Lower lobe of right lung (tissue), 2 donors: ENCODE results near the gene CSGALNACT2. TPM values are rescaled to one million over a fixed set of nuclear protein-coding genes. Genes with fewer than 3 reads are reported as not detected.

Experiments
- ATAC-seq, 2 donors: fragments of 200-7000 bp; cut with Tn5 transposase; one replicate each; pipeline ENCODE4 v1.9.1; 2020 to 2022; ENCODE audit warnings: mild to moderate bottlenecking in 2 of 2, moderate library complexity in 2 of 2
- DNase-seq: peaks from one replicate; pipeline ENCODE4 v3.0.0-alpha.2; 2020
- H3K27ac ChIP-seq: fragments of 200-600 bp; one replicate; pipeline ENCODE4 v1.8.0; 2022
- H3K27me3 ChIP-seq: fragments of 200-600 bp; one replicate; pipeline ENCODE4 v1.8.0; 2022; ENCODE audit warnings: low read depth
- H3K36me3 ChIP-seq: fragments of 200-600 bp; one replicate; pipeline ENCODE4 v1.8.0; 2022; ENCODE audit warnings: mild to moderate bottlenecking
- H3K4me1 ChIP-seq: fragments of 200-600 bp; one replicate; pipeline ENCODE4 v1.8.0; 2022
- H3K4me3 ChIP-seq: fragments of 200-600 bp; one replicate; pipeline ENCODE4 v1.8.0; 2022; ENCODE audit warnings: mild to moderate bottlenecking
- H3K9me3 ChIP-seq: fragments of 200-600 bp; one replicate; pipeline ENCODE4 v1.8.0; 2022
- CTCF ChIP-seq: fragments of 200-600 bp; IDR thresholded peaks from one replicate; pipeline ENCODE4 v1.8.0; 2022; ENCODE audit warnings: antibody characterized with exemption, mild to moderate bottlenecking
- intact Hi-C: fragments of 100-400 bp; cut with DNase I; formaldehyde crosslinking; loops from one replicate; pipeline ENCODE4 v1.11.0; 2022
- total RNA-seq: library from RNA; stranded (reverse); fragmentation: NEBNext Ultra II Directional; extraction: Animal tissue kit (Norgen Biotek cat#: 25700); gene quantifications from one replicate; pipeline ENCODE4 v1.2.1, GENCODE V29; 2021
- donor health status: DM: no; HTN: yes; CAD: no; lungs with severe emphysema.

The CSGALNACT2 gene
- total RNA-seq, 1 donor from 2014 or later = 36.4 TPM

- Histone ChIP-seq H3K9me3 (no peaks in the 10 kb centered on the region), H3K4me1 (peaks cover 35% of the 10 kb centered on the region), H3K27ac (no peak overlapping the region), H3K4me3 (no peak overlapping the region), H3K36me3 (peaks cover 24% of the 10 kb centered on the region), H3K27me3 (no peaks in the 10 kb centered on the region)
- ATAC-seq (no peak), DNase-seq (no peak)
- intact Hi-C loops = no loop called here
- no peak for TF ChIP-seq CTCF
Measured at GRCh38 chr10:43158636-43159035, 20.4 kb downstream of the CSGALNACT2 start.

- H3K4me3 ChIP-seq = no peak overlapping the region
- intact Hi-C loops = no loop called here
- peaks cover 31% of the 10 kb centered on the region for H3K36me3 ChIP-seq
- H3K4me1 ChIP-seq = peaks cover 25% of the 10 kb centered on the region
- no peaks in the 10 kb centered on the region for H3K9me3 ChIP-seq
- no peak for TF ChIP-seq CTCF
- H3K27ac ChIP-seq = no peak overlapping the region
- ATAC-seq = peak; percentile 71 to 79
- DNase-seq = no peak
- no peaks in the 10 kb centered on the region for H3K27me3 ChIP-seq
Measured at GRCh38 chr10:43160046-43160920, 22.0 kb downstream of the CSGALNACT2 start.

- TF ChIP-seq CTCF = no peak
- no peak overlapping the region for H3K27ac ChIP-seq
- no peaks in the 10 kb centered on the region for H3K27me3 ChIP-seq
- intact Hi-C loops = no loop called here
- ATAC-seq (peak in 1 of 2 donors; percentile 50), DNase-seq (no peak)
- H3K36me3 ChIP-seq = peaks cover 36% of the 10 kb centered on the region
- no peak overlapping the region for H3K4me3 ChIP-seq
- H3K9me3 ChIP-seq = no peaks in the 10 kb centered on the region
- peaks cover 25% of the 10 kb centered on the region for H3K4me1 ChIP-seq
Measured at GRCh38 chr10:43160921-43161255, 22.6 kb downstream of the CSGALNACT2 start.

- intact Hi-C loops = no loop called here
- no peaks in the 10 kb centered on the region for H3K27me3 ChIP-seq
- TF ChIP-seq CTCF = no peak
- H3K27ac ChIP-seq = no peak overlapping the region
- peaks cover 16% of the 10 kb centered on the region for H3K4me1 ChIP-seq
- no peaks in the 10 kb centered on the region for H3K9me3 ChIP-seq
- ATAC-seq (no peak), DNase-seq (no peak)
- no peak overlapping the region for H3K4me3 ChIP-seq
- peaks cover 36% of the 10 kb centered on the region for H3K36me3 ChIP-seq
Measured at GRCh38 chr10:43162604-43163003, 24.4 kb downstream of the CSGALNACT2 start.

- Histone ChIP-seq H3K36me3 (peaks cover 46% of the 10 kb centered on the region), H3K4me3 (no peak overlapping the region), H3K4me1 (peaks cover 3% of the 10 kb centered on the region), H3K9me3 (no peaks in the 10 kb centered on the region), H3K27ac (no peak overlapping the region), H3K27me3 (no peaks in the 10 kb centered on the region)
- intact Hi-C loops = no loop called here
- ATAC-seq (no peak), DNase-seq (no peak)
- no peak for TF ChIP-seq CTCF
Measured at GRCh38 chr10:43166207-43166879, 28.1 kb downstream of the CSGALNACT2 start.
